Stimulated activated naive CD4-positive, alpha-beta T cell treated with Interleukin-2 at 50 U/mL for 16 hours (primary cell): Measurements from ENCODE around the gene TMEM215.
"Not testable (repeated sequence)": the region's sequence is repeated elsewhere in the genome, so short reads cannot be mapped to it uniquely, and the experiment has no call there.

Source experiments
- DNase-seq: peaks from one replicate; lab custom pipeline; 2025; lab: John Stamatoyannopoulos, UW

TMEM215 gene

GRCh38 chr9:32783168-32783891 lies at the start of gene TMEM215:
TMEM215 (plus strand) TSS chr9:32783540; CDS start chr9:32784184, 644 bp downstream.
- no peak for DNase-seq

GRCh38 chr9:32735476-32735875 lies 47.9 kb upstream of the TMEM215 start:
- no peak for DNase-seq

GRCh38 chr9:32737378-32737777 lies 46.0 kb upstream of the TMEM215 start:
- no peak for DNase-seq

GRCh38 chr9:32738501-32739172 lies 44.7 kb upstream of the TMEM215 start:
- no peak for DNase-seq

- DNase-seq: no peak
Observed at GRCh38 chr9:32741706-32742105, 41.6 kb upstream of the TMEM215 start.

- no peak for DNase-seq
Observed at GRCh38 chr9:32742296-32742695, 41.0 kb upstream of the TMEM215 start.

GRCh38 chr9:32748013-32748412 lies 35.3 kb upstream of the TMEM215 start:
- DNase-seq: no peak

- no peak for DNase-seq
Observed at GRCh38 chr9:32755730-32756129, 27.6 kb upstream of the TMEM215 start.

- no peak for DNase-seq
Observed at GRCh38 chr9:32764139-32764538, 19.2 kb upstream of the TMEM215 start.

GRCh38 chr9:32775283-32775682 lies 8.1 kb upstream of the TMEM215 start:
- DNase-seq: no peak

GRCh38 chr9:32776201-32776600 lies 7.1 kb upstream of the TMEM215 start:
- no peak for DNase-seq

GRCh38 chr9:32782476-32783167 lies 718 bp upstream of the TMEM215 start:
- DNase-seq: no peak

- no peak for DNase-seq
Observed at GRCh38 chr9:32787816-32788215, 4.5 kb downstream of the TMEM215 start.

GRCh38 chr9:32796015-32796414 lies 12.7 kb downstream of the TMEM215 start:
- DNase-seq: not testable (repeated sequence)

- DNase-seq: no peak
Observed at GRCh38 chr9:32801530-32801929, 18.2 kb downstream of the TMEM215 start.

GRCh38 chr9:32807217-32807616 lies 23.9 kb downstream of the TMEM215 start:
- DNase-seq: no peak

- DNase-seq: no peak
Observed at GRCh38 chr9:32811246-32811645, 27.9 kb downstream of the TMEM215 start.

GRCh38 chr9:32820322-32820721 lies 37.0 kb downstream of the TMEM215 start:
- DNase-seq: no peak

GRCh38 chr9:32823101-32823500 lies 39.8 kb downstream of the TMEM215 start:
- DNase-seq: no peak

- no peak for DNase-seq
Observed at GRCh38 chr9:32823551-32823950, 40.2 kb downstream of the TMEM215 start.

- no peak for DNase-seq
Observed at GRCh38 chr9:32825203-32825602, 41.9 kb downstream of the TMEM215 start.

- DNase-seq: no peak
Observed at GRCh38 chr9:32828861-32829260, 45.5 kb downstream of the TMEM215 start.

- no peak for DNase-seq
Observed at GRCh38 chr9:32832346-32832745, 49.0 kb downstream of the TMEM215 start.
